Measurements from ENCODE around the gene YBEY.
A peak's percentile ranks its signal among the peaks of the same experiment; 100 is the strongest.

YBEY gene

DNA sequence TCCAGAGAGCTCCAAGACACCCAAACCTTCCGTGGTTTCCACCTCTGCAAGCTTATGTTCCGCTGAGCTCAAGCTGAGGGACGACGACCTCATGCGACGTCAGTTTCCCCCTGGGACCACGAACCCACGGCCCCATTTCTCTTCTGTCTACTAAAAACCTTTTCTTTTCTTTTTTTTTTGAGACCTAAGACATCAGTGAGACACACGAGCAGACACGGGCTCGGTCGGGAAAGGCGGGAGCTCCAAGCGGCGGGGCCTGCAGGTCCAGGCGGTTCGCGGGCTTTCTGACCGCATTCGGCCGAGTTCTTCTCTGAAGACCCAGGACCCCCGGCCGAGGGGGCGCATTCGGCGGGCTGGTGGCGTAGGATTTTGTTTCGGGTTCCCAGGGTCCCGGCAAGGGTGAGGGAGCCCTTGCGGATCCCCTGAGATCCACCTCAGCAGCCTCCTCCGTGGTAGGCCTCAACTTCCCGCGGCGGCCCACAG lies 37.1 kb downstream of the YBEY start:
- intact Hi-C loops (cut with DNase I): loop anchor here (2.0 to 10.0 kb wide), 3 partner anchors 36 to 178 kb away; partner anchors contain the start of genes DIP2A and YBEY
- DNase-seq: peak in 1 of 10 donors; percentile 81

DNA sequence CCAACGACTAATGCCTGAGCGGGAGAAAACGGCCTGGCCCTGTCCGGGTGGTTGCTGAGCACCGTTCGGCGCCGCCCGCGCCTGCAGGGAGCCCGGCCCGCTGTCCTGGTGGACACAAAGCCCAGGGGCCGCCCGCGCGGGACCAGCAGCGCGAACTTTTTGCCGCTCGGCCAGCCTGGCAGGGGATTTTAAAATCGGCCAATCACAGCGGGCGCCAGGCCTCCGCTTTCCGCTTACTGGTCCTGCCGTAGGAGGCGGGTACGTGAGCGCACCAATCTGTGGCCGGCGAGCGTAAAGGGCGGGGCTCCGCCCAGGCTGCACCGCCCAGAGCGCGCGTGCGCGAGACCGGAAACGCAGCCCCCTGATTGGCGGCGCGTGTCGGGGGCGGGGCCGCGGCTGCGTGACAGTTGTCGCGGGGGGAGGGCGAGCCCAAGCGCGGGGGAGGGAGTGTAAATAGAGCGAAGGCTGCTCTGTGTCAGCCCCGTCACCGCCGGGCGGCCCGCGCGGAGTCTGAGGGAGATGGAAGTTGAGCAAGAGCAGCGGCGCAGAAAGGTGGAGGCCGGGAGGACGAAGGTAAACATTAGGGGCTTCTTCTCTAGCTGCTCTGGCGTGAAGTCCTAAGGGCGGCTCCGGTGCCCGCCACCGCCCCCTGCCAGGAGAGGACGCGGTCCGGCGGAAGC lies 37.7 kb downstream of the YBEY start, which contains the start of the genes C21orf58 and PCNT:
Gene C21orf58 (minus strand): TSS at position 161 of the 680 bp plus-strand sequence. CDS start 1,132 bp downstream, outside the sequence.
Gene PCNT (plus strand): TSS at position 447 of the 680 bp plus-strand sequence. CDS start 73 bp downstream, at position 520.
- intact Hi-C loops (cut with DNase I): loop anchor here (2.0 to 10.0 kb wide), 4 partner anchors 37 to 179 kb away; partner anchors contain the start of genes DIP2A, LSS and YBEY
- DNase-seq: peak; percentile 95 to 100 (median 97)

DNA sequence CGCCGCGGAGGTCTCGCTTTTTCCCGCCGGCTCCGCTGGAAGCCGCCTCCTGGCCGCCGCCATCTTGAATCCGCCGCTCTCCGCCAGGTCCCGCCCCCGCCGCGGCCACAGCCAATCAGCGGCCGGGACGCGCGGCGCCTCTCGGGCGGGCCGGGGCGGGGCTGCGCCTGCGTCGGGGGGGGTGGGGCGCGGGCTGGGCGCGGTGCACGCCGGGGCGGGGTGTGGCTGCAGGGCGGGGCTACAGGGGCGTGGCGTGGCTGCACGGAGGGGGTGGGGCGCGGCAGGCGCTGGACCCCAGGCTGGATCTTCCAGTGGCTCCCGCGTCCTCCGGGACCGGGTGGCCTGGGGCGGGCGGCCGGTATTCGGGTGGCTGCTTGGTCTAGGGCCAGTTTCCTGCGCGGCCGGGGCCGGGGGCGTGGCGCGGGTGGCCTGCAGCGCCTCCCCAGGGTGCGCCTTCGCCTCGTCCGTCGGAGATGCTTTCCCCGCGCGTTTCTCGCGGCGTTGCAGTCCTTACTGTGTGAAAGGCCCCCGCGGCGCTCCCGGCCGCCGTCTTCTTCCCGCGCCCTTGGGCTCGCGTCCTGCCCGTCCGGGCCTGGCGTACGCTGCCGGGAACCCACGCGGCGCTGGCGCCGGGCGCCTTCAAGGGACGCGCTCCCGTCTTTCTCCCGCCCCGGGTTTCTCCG lies 38.4 kb downstream of the YBEY start:
- intact Hi-C loops (cut with DNase I): loop anchor here (2.0 to 10.0 kb wide), 3 partner anchors 96 to 180 kb away; partner anchors contain the start of genes DIP2A and LSS
- peak; percentile 79 to 98 (median 84) for DNase-seq

DNA sequence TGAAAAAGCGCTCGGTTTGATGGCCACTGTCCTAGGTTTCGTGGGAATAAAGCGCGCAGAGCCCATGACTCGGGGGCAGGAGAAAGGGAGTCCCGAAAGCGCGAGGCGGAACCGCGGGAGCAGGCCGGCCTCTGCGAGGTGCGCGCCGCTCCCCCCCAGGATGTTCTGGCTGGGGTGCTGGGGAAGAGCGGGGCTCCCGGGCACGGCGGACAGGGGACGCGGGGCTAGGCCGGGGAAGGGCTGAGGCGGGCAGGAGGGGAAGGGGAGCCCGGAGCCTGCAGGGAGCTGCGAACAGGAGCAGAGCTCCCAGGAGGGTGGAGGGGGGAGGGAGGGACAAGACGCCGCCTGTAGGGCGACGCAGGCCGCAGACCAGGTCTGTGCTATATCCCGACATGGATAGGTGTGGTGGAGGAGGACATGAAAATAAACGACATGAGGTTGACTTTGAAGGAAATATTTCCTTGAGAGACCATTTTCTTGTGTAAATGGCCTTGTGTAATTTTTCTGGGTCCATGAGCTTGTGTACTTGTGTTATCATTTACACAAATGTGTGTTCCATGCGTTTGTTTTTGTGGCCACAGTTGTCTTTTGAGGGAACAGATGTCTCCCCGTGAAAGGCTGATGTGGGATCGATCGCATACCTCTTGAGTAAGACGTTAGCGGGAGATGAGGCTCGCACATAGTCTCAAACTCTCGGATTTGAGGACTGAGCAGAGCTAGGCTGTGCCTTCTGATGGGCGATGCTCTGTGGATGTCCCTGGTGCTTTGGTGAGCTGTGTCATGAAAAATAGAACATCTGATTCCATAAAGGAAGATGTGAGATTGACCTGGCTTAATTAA lies 39.2 kb downstream of the YBEY start:
- DNase-seq: peak in 9 of 10 donors; percentile 22 to 91 (median 41)
- intact Hi-C loops (cut with DNase I): loop anchor here (2.0 to 10.0 kb wide), 3 partner anchors 96 to 180 kb away; partner anchors contain the start of genes DIP2A and LSS

DNA sequence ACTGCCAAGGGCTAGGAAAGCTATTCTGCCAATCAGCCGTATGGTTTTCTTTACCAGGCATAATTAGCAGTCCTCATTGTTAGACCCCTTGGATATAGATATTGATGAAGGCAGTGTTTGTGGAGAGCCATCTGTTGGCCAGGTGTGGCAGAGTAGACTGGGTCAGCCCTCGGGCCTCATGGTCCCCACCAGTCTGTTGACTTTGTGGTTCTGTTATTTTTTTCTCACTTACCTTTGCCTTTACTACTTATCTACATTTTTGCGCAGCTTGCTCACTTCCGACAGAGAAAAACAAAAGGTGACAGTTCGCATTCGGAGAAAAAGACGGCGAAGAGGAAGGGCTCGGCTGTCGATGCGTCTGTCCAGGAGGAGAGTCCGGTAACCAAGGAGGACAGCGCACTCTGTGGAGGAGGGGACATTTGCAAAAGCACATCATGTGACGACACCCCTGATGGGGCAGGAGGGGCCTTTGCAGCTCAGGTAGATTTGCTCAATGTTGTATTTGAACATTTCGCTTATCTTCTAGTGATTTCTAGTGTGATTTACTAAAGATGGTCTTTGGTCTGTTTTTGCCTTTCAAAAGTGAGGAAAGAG lies 40.1 kb downstream of the YBEY start:
- DNase-seq: peak in 1 of 10 donors; percentile 24
- intact Hi-C loops (cut with DNase I): loop anchor here (10.0 kb wide), 2 partner anchors 129 to 181 kb away; partner anchors contain the start of gene DIP2A

DNA sequence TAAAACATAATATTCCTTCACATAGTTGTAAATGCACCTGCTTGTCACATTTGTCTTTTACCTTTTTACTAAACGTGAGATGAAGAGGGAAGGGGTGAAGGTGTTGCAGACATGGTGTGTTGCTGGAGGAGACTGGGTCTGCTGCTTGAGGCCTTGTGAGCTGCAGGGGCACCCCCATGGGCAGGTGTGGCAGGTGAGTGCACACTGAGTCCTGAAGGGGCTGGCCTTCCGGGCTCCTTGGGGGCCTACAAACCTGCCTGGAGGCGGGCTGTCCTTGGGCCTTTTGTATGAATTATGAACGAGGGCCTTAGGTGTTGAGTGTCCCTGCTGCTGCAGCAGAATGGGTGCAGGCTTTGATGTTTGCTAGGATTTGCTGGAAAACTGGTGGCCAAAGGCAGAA lies 41.6 kb downstream of the YBEY start:
- DNase-seq: peak in 1 of 10 donors; percentile 62
- intact Hi-C loops (cut with DNase I): loop anchor here (10.0 kb wide), 2 partner anchors 127 to 183 kb away; partner anchors contain the start of gene DIP2A

DNA sequence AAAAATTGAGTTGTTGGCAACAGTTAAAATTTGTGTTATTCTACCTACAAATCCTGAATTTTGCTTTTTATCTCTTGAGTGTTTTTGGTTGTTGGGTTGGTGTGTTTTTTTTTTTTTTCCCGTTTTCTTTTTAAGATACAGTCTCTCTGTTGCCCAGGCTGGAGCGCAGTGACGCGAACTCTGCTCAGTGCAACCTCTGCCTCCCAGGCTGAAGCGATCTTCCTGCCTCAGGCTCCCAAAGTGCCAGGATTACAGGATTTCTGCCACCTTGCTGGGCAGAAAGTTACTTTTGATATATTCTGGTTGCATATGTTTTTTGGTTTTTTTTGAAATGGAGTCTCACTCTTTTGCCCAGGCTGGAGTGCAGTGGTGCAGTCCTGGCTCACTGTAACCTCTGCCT lies 42.0 kb downstream of the YBEY start:
- intact Hi-C loops (cut with DNase I): loop anchor here (10.0 kb wide), 2 partner anchors 127 to 183 kb away; partner anchors contain the start of gene DIP2A
- peak in 1 of 10 donors; percentile 55 for DNase-seq

DNA sequence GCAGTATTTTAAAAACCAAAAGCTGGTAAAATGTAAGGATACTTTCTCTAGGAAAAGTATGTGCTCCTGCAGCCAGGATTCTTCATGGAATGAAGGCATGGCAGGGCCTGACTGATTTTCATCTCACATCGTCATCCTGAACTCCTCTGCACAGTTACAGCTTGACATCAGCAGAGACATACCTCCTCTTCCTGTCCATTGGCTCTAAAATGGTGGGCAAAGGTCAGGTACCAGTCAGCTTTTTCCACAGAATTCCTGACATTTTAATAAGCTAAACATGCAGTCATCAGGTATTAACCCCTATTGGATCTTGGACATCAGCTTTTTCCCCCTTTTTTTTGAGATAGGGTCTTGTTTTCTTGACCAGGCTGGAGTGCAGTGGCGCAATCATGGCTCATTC lies 43.7 kb downstream of the YBEY start:
- DNase-seq: no peak
- intact Hi-C loops (cut with DNase I): loop anchor here (10.0 kb wide), 2 partner anchors 125 to 185 kb away; partner anchors contain the start of gene DIP2A

DNA sequence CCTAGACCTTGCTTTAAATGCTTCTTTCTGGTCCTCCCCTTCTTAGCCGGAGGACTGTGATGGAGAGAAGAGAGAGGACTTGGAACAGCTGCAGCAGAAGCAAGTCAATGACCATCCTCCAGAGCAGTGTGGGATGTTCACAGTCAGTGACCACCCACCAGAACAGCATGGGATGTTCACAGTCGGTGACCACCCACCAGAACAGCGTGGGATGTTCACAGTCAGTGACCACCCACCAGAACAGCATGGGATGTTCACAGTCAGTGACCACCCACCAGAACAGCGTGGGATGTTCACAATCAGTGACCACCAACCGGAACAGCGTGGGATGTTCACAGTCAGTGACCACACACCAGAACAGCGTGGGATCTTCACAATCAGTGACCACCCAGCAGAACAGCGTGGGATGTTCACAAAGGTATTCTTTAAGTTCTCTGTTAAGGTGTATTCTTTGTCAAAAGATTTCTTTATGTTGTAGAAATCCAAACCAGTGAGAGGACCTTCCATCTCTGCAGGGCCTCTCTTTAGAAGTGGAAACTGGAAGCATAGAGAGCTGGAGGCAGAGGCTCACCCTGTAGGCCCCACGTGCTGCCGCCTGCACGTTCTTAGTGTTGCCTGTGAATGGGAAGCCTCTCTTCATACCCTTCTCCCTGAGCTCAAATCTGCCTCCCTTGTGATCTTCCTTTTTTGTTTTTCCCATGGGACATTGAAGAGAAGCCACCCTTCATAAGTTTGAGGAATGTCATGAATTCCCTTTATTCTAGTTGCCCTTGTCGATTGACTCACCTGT lies 48.4 kb downstream of the YBEY start:
- intact Hi-C loops (cut with DNase I): no loop called here

DNA sequence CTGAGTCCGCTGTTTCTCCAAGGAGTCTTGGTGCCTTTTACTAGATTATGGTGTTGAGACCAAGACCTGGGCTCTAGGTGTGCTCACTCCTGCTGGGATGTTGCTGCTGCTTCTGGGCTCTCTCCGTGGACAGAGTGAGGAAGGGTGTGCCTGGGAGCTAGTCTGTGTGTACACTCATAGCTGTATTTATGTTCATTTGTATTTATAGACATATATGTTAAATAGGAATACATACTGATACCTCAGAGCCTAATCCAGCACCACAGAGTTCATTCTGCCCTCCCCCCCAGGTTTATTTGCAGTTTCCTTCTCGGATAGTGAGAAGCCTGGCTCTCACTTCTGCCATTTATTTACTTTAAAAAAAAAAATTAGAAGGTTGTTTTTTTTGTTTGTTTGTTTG lies 50.5 kb downstream of the YBEY start:
- DNase-seq: no peak
- intact Hi-C loops (cut with DNase I): no loop called here

More for the DNA sequence above, 48.4 kb downstream of the YBEY start:
- peak in 1 of 10 donors; percentile 62 for DNase-seq

DNA sequence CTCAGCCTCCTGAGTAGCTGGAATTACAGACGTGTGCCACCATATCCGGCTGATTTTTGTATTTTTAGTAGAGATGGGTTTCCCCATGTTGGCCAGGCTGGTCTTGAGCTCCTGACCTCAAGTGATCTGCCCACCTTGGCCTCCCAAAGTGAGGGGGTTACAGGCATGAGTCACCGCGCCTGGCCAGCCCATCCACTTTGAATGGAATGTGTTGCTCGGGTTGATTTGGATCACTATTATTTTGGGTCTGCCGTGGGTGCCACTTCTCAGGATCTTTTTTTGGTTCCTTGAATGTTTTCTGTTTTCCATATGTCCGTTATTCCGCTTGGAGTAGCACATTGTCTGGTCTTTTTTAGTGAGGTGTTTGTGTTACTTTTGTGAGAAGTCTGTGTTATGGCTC lies 54.9 kb downstream of the YBEY start:
- intact Hi-C loops (cut with DNase I): no loop called here
- peak in 3 of 10 donors; percentile 63 to 75 (median 68) for DNase-seq

DNA sequence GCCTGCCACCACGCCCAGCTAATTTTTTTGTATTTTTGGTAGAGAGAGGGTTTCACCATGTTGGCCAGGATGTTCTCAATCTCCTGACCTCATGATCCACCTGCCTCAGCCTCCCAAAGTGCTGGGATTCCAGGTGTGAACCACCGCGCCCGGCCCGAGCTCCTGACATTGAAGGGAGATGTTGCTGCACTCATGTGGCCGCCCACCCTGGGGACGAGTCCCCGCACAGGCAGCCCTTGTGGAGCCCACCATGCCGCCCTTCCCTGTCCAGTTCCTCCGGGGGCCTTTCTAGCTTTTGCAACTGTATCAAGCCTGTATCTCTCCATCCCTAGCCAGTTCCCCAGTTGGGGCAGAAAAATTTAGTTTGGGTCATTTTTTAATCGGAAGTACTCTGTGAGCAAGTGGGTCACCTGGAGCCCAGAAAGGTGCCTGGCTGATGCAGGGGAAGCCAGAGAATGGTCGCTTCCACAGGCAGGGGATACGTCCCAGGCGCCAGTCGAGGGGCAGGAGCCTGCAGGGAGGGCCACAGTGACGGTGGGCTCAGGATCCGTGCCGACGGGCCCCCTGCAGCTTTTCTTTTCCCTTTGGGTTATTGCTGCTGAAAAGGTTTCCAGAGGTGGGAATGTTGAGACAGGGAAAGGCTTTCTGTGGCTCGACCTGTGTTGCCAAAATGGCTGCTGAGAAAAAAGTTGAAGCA lies 58.2 kb downstream of the YBEY start:
- intact Hi-C loops (cut with DNase I): no loop called here

DNA sequence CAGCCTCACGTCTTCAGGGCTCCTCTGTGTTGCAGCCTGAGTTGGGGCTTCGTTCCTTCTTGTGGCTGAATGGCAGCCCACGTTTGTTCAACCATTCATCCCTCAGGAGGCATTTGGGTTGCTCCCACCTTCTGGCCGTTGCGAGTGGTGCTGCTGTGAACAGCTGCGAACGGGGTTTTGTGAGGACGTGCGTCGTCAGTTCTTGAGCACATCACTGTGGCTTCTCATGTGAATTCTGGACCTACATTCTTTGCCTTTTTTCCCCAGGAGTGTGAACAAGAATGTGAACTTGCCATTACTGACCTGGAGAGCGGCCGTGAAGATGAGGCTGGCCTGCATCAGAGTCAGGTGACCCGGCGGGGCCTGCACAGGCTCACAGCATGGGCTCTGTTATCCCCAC lies 59.7 kb downstream of the YBEY start:
- peak in 2 of 10 donors; percentile 52 to 55 for DNase-seq
- intact Hi-C loops (cut with DNase I): no loop called here

More for the DNA sequence above, 58.2 kb downstream of the YBEY start:
- DNase-seq: peak in 3 of 10 donors; percentile 59 to 72 (median 67)

DNA sequence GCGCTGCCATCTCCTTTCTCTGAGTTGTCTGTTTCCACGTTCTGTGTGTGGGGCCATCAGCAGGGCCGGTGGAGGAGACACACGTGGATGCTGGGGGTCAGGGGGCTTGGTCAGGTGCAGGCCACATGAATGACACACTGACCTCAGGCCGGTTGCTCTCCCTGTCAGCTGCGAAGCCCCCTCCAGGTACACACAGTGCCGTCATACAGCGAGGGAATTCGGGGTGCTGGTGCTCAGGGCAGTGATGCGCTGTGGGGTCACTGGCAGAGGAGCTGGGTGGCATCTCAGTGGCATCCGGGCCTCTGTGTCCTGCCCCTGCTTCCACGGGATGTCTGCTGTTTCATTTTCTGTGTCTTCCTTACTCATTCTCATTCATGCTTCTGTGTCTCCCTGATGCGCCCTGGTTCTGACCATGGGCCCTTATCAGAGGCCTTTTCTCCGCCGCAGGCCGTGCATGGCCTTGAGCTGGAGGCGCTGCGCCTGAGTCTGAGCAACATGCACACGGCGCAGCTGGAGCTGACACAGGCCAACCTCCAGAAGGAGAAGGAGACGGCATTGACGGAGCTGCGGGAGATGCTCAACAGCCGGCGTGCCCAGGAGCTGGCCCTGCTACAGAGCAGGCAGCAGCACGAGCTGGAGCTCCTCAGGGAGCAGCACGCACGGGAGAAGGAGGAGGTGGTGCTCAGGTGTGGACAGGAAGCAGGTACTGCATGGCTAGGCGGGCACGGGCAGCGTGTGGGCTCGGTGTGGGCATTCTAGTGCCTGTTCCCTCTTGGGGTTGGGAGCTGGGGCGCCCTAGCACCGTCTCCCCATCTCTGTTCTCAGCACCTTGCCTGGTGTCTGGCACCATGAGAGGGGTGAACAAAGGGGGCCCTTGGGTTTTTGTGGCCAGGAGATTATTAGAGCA lies 60.4 kb downstream of the YBEY start:
- intact Hi-C loops (cut with DNase I): no loop called here
- DNase-seq: peak in 3 of 10 donors; percentile 64 to 76 (median 67)

DNA sequence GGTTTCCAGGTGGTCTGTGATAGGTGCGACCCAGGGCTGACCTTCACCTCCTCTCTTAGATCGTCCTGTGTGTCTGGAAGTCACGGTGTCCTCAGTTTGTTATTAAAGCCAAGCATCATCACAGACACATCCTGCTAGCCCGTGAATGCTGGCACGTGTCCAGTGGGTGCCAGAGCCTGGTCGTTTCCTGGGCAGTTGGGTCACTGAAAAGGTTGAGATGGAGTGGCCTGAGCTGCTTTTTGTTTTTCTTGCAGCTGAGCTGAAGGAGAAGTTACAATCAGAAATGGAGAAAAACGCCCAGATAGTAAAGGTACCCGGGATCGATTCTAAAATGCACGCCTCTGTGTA lies 61.0 kb downstream of the YBEY start:
- intact Hi-C loops (cut with DNase I): no loop called here

More for the DNA sequence above, 61.0 kb downstream of the YBEY start:
- peak in 3 of 10 donors; percentile 15 to 48 (median 30) for DNase-seq
